HG03175 (cell line): Measurements from ENCODE around the gene DUSP15.
A peak's percentile ranks its signal among the peaks of the same experiment; 100 is the strongest.
"Not testable (repeated sequence)": the region's sequence is repeated elsewhere in the genome, so short reads cannot be mapped to it uniquely, and the experiment has no call there.

Experiments
- ATAC-seq: cut with Tn5 transposase; IDR thresholded peaks from one replicate; pipeline ENCODE4 v1.9.1; 2021; ENCODE audit warnings: mild to moderate bottlenecking, moderate library complexity; ENCODE audit not compliant: unreplicated experiment

Gene DUSP15

GRCh38 chr20:31824125-31824485, 46.2 kb downstream of the DUSP15 start:
- ATAC-seq: no peak

GRCh38 chr20:31823360-31824124, 46.8 kb downstream of the DUSP15 start:
- no peak for ATAC-seq

GRCh38 chr20:31822421-31823330, 47.7 kb downstream of the DUSP15 start:
- peak; percentile 70 for ATAC-seq

- no peak for ATAC-seq
Observed at GRCh38 chr20:31821427-31821826, 48.9 kb downstream of the DUSP15 start.

- no peak for ATAC-seq
Observed at GRCh38 chr20:31820228-31820627, 50.1 kb downstream of the DUSP15 start.

- no peak for ATAC-seq
Observed at GRCh38 chr20:31819083-31819784, 51.1 kb downstream of the DUSP15 start, which contains the start of gene MYLK2. Gene MYLK2 (plus strand): TSS chr20:31819356. CDS start chr20:31819581, 225 bp downstream.

- no peak for ATAC-seq
Observed at GRCh38 chr20:31818376-31818908, 51.9 kb downstream of the DUSP15 start.

- no peak for ATAC-seq
Observed at GRCh38 chr20:31817461-31817860, 52.9 kb downstream of the DUSP15 start.

- no peak for ATAC-seq
Observed at GRCh38 chr20:31816221-31816620, 54.1 kb downstream of the DUSP15 start.

GRCh38 chr20:31815408-31816188, 54.7 kb downstream of the DUSP15 start:
- no peak for ATAC-seq

GRCh38 chr20:31814142-31814541, 56.2 kb downstream of the DUSP15 start:
- ATAC-seq: not testable (repeated sequence)

- ATAC-seq: no peak
Observed at GRCh38 chr20:31813611-31814010, 56.7 kb downstream of the DUSP15 start.

- no peak for ATAC-seq
Observed at GRCh38 chr20:31811796-31812728, 58.3 kb downstream of the DUSP15 start.

- no peak for ATAC-seq
Observed at GRCh38 chr20:31811198-31811597, 59.1 kb downstream of the DUSP15 start.
